ENCODE measurements around the gene PXMP2. TPM values are rescaled to one million over a fixed set of nuclear protein-coding genes. Genes with fewer than 3 reads are reported as not detected.

Gene PXMP2
- total RNA-seq, 3 donors from 2014 or later: 5.9 to 11.5 (median 7.0) TPM

GRCh38 chr12:132754160-132754932, 67.0 kb downstream of the PXMP2 start:
- peaks cover 4% of the 10 kb centered on the region for H3K4me1 Mint-ChIP-seq (ENCODE audit: low read depth)
- peaks cover 22% of the 10 kb centered on the region for H3K36me3 Mint-ChIP-seq (ENCODE audit: insufficient read depth)
- ATAC-seq: no peak

More at GRCh38 chr12:132754160-132754932, 67.0 kb downstream of the PXMP2 start:
- DNase-seq: no peak
- H3K9me3 Mint-ChIP-seq: no peaks in the 10 kb centered on the region
- no peaks in the 10 kb centered on the region for H3K27me3 Mint-ChIP-seq (ENCODE audit: low read depth)
- no peak overlapping the region for H3K4me3 Mint-ChIP-seq

Other genes with a start within 250 kb of the PXMP2 start
- gene FBRSL1, start 197.4 kb upstream of the PXMP2 start, total RNA-seq: 100 to 1,000 TPM in 2 of 3 donors, 10 to 100 TPM in 1; 95.8 to 112 (median 104) TPM
- gene LRCOL1, start 77.0 kb upstream of the PXMP2 start, total RNA-seq: not detected
- gene P2RX2, start 68.8 kb upstream of the PXMP2 start, total RNA-seq: not detected
- 100 to 1,000 TPM in 2 of 3 donors, 10 to 100 TPM in 1; 98.4 to 110 (median 101) TPM for gene POLE, start 245 bp upstream of the PXMP2 start, total RNA-seq
- gene PGAM5, start 23.3 kb downstream of the PXMP2 start, total RNA-seq: 100 to 1,000 TPM; 128 to 170 (median 147) TPM
- gene ANKLE2, start 74.2 kb downstream of the PXMP2 start, total RNA-seq: 100 to 1,000 TPM in 2 of 3 donors, 10 to 100 TPM in 1; 96.7 to 112 (median 111) TPM
- 10 to 100 TPM; 74.6 to 86.9 (median 75.9) TPM for gene GOLGA3, start 141.3 kb downstream of the PXMP2 start, total RNA-seq
- gene CHFR, start 200.0 kb downstream of the PXMP2 start, total RNA-seq: 10 to 100 TPM; 52.3 to 54.4 (median 53.5) TPM

Measured in activated T-cell treated with anti-CD3 and anti-CD28 coated beads, Interleukin-2, amount 50 U/mL, for 4 hours (primary cell).